Measurements from ENCODE around the gene HOXA2. TPM values are rescaled to one million over a fixed set of nuclear protein-coding genes. Genes with fewer than 3 reads are reported as not detected.

Gene HOXA2
- total RNA-seq (1 to 10 TPM; 1.7 to 3.4 TPM), polyA plus RNA-seq (1 to 10 TPM in 1 of 2 donors, under 1 TPM in 1; 0.44 to 1.2 TPM)
- long read RNA-seq, donor 1, transcript HOXA2-201 (2 exons, 1,814 nt), result minor isoform, 11 of 25 reads
- long read RNA-seq, donor 1, transcript HOXA2-202 (1 exons, 1,993 nt), result major isoform, 14 of 25 reads
- long read RNA-seq, donor 1, partial matches to known transcripts, result 0 of 25 reads
- long read RNA-seq, donor 1, other reads (novel, unspliced or antisense), result 0 of 25 reads
- long read RNA-seq, donor 2, transcript HOXA2-202 (1 exons, 1,993 nt), result major isoform, 5 of 5 reads
- long read RNA-seq, donor 2, partial matches to known transcripts, result 0 of 5 reads
- long read RNA-seq, donor 2, other reads (novel, unspliced or antisense), result 0 of 5 reads
- long read RNA-seq, donor 3, transcript HOXA2-202 (1 exons, 1,993 nt), result major isoform, 6 of 8 reads
- long read RNA-seq, donor 3, partial matches to known transcripts, result 0 of 8 reads
- long read RNA-seq, donor 3, other reads (novel, unspliced or antisense), result 0 of 8 reads
- long read RNA-seq, donor 4, transcript HOXA2-201 (2 exons, 1,814 nt), result major isoform, 6 of 10 reads
- long read RNA-seq, donor 4, partial matches to known transcripts, result 0 of 10 reads
- long read RNA-seq, donor 4, other reads (novel, unspliced or antisense), result 0 of 10 reads
- long read RNA-seq, donor 5, transcript HOXA2-201 (2 exons, 1,814 nt), result minor isoform, 8 of 24 reads
- long read RNA-seq, donor 5, transcript HOXA2-202 (1 exons, 1,993 nt), result major isoform, 16 of 24 reads
- long read RNA-seq, donor 5, partial matches to known transcripts, result 0 of 24 reads
- long read RNA-seq, donor 5, other reads (novel, unspliced or antisense), result 0 of 24 reads

DNA sequence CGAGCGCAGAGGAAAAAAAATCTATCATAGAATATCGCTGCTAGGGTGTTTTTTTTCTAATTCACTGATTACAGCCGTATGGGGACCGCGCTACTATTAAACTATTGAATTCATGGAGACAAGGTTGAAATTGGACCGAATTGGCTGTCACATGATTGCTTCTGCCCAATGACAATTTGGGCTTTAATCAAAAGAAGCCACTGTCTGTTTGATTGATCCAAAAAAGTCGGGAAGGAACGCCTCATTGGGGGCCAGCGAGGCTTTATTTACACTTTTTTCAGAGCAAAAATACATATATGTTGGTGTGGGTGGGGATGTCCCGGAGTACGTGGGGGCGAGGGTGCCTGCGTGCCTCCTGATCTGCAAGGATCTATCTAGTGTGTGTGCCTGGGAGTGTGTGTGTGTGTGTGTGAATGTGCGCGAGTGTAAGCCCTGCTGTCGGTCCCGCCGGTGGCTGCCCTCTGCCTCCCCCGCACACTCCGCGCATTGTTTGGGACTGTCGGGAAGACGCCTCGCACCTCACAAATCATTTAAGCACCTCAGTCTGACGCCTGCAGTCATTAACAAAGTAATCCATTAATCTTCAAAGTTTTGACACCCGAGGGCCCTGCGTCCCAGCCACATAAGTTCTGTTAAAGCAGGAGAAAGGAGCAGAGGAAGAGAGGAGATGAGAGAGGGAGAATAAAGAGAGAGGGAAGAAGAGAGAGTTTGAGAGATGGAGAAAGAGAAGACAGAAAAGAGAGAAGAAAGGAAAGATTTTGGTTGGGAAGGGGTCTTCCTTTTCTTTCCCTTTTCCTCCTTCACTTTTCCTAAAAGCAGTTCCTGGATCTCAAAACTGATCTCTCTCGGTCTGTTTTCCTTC is at the start of gene HOXA2:
Gene HOXA2, minus strand, starts transcription at position 103 of the 862 bp plus-strand sequence. CDS start 183 bp downstream, outside the sequence.
- TF ChIP-seq, protein P1, sequence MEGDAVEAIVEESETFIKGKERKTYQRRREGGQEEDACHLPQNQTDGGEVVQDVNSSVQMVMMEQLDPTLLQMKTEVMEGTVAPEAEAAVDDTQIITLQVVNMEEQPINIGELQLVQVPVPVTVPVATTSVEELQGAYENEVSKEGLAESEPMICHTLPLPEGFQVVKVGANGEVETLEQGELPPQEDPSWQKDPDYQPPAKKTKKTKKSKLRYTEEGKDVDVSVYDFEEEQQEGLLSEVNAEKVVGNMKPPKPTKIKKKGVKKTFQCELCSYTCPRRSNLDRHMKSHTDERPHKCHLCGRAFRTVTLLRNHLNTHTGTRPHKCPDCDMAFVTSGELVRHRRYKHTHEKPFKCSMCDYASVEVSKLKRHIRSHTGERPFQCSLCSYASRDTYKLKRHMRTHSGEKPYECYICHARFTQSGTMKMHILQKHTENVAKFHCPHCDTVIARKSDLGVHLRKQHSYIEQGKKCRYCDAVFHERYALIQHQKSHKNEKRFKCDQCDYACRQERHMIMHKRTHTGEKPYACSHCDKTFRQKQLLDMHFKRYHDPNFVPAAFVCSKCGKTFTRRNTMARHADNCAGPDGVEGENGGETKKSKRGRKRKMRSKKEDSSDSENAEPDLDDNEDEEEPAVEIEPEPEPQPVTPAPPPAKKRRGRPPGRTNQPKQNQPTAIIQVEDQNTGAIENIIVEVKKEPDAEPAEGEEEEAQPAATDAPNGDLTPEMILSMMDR (IDR thresholded peaks at IDR 0.05; ENCODE audit: control extremely low read depth, extremely low read depth), result no peak
- peak within 1 kb of the TSS in 1 of 2 donors; percentile 92 for H3K27ac ChIP-seq (ENCODE audit: low read depth in 1 of 2, low read length in 1 of 2)
- WGBS, 2 donors, result 7 to 8% methylated on average over 29 of the region's 29 CpGs
- H3K4me3 ChIP-seq, result peak within 1 kb of the TSS; percentile 44
- peak; percentile 20 for ATAC-seq (ENCODE audit: insufficient read depth, low FRiP score)
- H3K9me3 ChIP-seq (ENCODE audit: control insufficient read depth in 4 of 4, insufficient read depth in 3 of 4, low read length in 3 of 4), result peaks cover 0 to 2% (median 0%) of the 10 kb centered on the region in 4 donors
- peaks cover 0 to 63% (median 3%) of the 10 kb centered on the region in 5 donors for H3K4me1 ChIP-seq (ENCODE audit: control insufficient read depth in 5 of 5, insufficient read depth in 5 of 5, low read length in 5 of 5)
- peaks cover 0 to 15% (median 7%) of the 10 kb centered on the region in 4 donors for H3K36me3 ChIP-seq (ENCODE audit: control insufficient read depth in 4 of 4, insufficient read depth in 4 of 4, low read length in 4 of 4)
- H3K9ac ChIP-seq (ENCODE audit: insufficient read depth in 1 of 2, low read length in 2 of 2), result peak within 1 kb of the TSS; percentile 33 to 98
- H3K27me3 ChIP-seq (ENCODE audit: control insufficient read depth in 3 of 3, insufficient read depth in 3 of 3, low read length in 2 of 3), result peaks cover 0 to 50% (median 7%) of the 10 kb centered on the region in 3 donors
- DNase-seq, result peak; percentile 89 to 96 (median 96)

DNA sequence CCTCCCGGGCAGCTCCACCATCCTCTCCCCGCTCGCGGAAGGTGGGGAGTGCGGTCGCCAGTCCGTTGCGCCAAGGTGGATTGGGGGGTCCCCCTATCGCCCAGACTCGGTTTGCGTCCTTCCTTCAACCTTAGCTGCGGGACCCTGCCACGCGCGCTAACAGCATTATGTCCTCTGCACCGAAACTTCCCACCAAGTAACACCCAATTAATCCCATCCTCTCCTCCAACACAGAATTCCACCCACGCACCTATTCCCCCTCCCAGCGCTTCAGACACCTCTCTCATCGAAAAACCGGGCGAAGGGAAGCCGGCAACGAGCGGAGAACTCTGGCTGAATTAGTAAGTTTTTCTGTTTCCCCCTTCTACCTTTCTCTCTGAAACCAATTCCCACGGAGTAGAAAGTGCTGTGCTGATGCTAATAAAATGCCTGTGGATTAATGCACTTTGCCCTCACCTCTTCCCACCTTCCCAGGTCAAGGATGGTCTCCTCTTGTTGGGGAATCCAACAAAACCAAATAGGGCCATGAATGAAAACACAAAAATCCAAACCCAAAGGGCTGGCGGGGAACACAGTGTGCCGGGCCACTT is 49.0 kb upstream of the HOXA2 start:
- Histone ChIP-seq H3K9me3 (ENCODE audit: control insufficient read depth in 4 of 4, insufficient read depth in 3 of 4, low read length in 3 of 4) (peaks cover 0 to 2% (median 0%) of the 10 kb centered on the region in 4 donors), H3K36me3 (ENCODE audit: control insufficient read depth in 4 of 4, insufficient read depth in 4 of 4, low read length in 4 of 4) (no peaks in the 10 kb centered on the region), H3K4me1 (ENCODE audit: control insufficient read depth in 5 of 5, insufficient read depth in 5 of 5, low read length in 5 of 5) (peaks cover 0 to 61% (median 8%) of the 10 kb centered on the region in 5 donors), H3K27me3 (ENCODE audit: control insufficient read depth in 3 of 3, insufficient read depth in 3 of 3, low read length in 2 of 3) (peaks cover 0 to 72% (median 38%) of the 10 kb centered on the region in 3 donors), H3K27ac (ENCODE audit: low read depth in 1 of 2, low read length in 1 of 2) (peak overlapping the region in 1 of 2 donors; percentile 62), H3K9ac (ENCODE audit: insufficient read depth in 1 of 2, low read length in 2 of 2) (peak overlapping the region; percentile 43 to 91), H3K4me3 (peak overlapping the region; percentile 16)
- ATAC-seq (ENCODE audit: insufficient read depth, low FRiP score) (no peak), DNase-seq (peak in 1 of 3 donors; percentile 65)
- 2 to 10% methylated on average over 27 of the region's 27 CpGs for WGBS, 2 donors
- TF ChIP-seq, protein P1 (IDR thresholded peaks at IDR 0.05; ENCODE audit: control extremely low read depth, extremely low read depth), result no peak

All from lung (tissue), 16 donors.